Effector CD4-positive, alpha-beta T cell (primary cell): Measurements from ENCODE around the gene CLPTM1.
"Not testable (repeated sequence)": the region's sequence is repeated elsewhere in the genome, so short reads cannot be mapped to it uniquely, and the experiment has no call there.

Experiments used
- DNase-seq: peaks from one replicate; pipeline ENCODE4 v3.0.0-alpha.2; 2020

CLPTM1 gene

GRCh38 chr19:44975444-44975843 is 20.3 kb downstream of the CLPTM1 start:
- no peak for DNase-seq

GRCh38 chr19:44984005-44984404 is 28.8 kb downstream of the CLPTM1 start:
- no peak for DNase-seq

GRCh38 chr19:44985445-44985844 is 30.3 kb downstream of the CLPTM1 start:
- no peak for DNase-seq

GRCh38 chr19:44986389-44986788 is 31.2 kb downstream of the CLPTM1 start:
- no peak for DNase-seq

GRCh38 chr19:44987148-44987675 is 32.0 kb downstream of the CLPTM1 start:
- DNase-seq = no peak

- no peak for DNase-seq
Measured at GRCh38 chr19:44988273-44988672, 33.1 kb downstream of the CLPTM1 start.

- DNase-seq = peak; percentile 59
Measured at GRCh38 chr19:44988896-44989556, 33.8 kb downstream of the CLPTM1 start.

- DNase-seq = no peak
Measured at GRCh38 chr19:44990459-44990858, 35.3 kb downstream of the CLPTM1 start.

GRCh38 chr19:44990966-44991365 is 35.8 kb downstream of the CLPTM1 start:
- no peak for DNase-seq

- DNase-seq = no peak
Measured at GRCh38 chr19:44992336-44993163, 37.4 kb downstream of the CLPTM1 start.

- DNase-seq = no peak
Measured at GRCh38 chr19:44993526-44993925, 38.3 kb downstream of the CLPTM1 start.

- no peak for DNase-seq
Measured at GRCh38 chr19:44993926-44994537, 38.9 kb downstream of the CLPTM1 start.

- DNase-seq = no peak
Measured at GRCh38 chr19:44998025-44998424, 42.8 kb downstream of the CLPTM1 start.

GRCh38 chr19:44999131-44999925 is 44.1 kb downstream of the CLPTM1 start:
- DNase-seq = not testable (repeated sequence)

GRCh38 chr19:45000665-45001064 is 45.5 kb downstream of the CLPTM1 start:
- not testable (repeated sequence) for DNase-seq

- DNase-seq = peak; percentile 96
Measured at GRCh38 chr19:45001087-45001739, 46.0 kb downstream of the CLPTM1 start, which contains the start of gene RELB. Gene RELB, plus strand, starts transcription at chr19:45001464. Its CDS starts 116 bp downstream, at chr19:45001580.

GRCh38 chr19:45003485-45003884 is 48.3 kb downstream of the CLPTM1 start:
- no peak for DNase-seq

- no peak for DNase-seq
Measured at GRCh38 chr19:45005787-45006186, 50.6 kb downstream of the CLPTM1 start.

GRCh38 chr19:45008552-45008951 is 53.4 kb downstream of the CLPTM1 start:
- no peak for DNase-seq

GRCh38 chr19:45009625-45010255 is 54.6 kb downstream of the CLPTM1 start:
- DNase-seq = no peak

GRCh38 chr19:45010306-45010705 is 55.1 kb downstream of the CLPTM1 start:
- no peak for DNase-seq
